A549 (cell line): Measurements from ENCODE around the gene SBNO1. TPM values are rescaled to one million over a fixed set of nuclear protein-coding genes. Genes with fewer than 3 reads are reported as not detected.
A peak's percentile ranks its signal among the peaks of the same experiment; 100 is the strongest.
"Not testable (repeated sequence)": the region's sequence is repeated elsewhere in the genome, so short reads cannot be mapped to it uniquely, and the experiment has no call there.

ENCODE experiments used
- ATAC-seq, 2 experiments: fragments of 200-7000 bp in 1 of 2; fragments of >200 bp in 1 of 2; cut with Nextera tagmentation in 1 of 2; cut with Tn5 transposase in 1 of 2; 3 replicates each; pipeline versions ENCODE4 v1.8.0 to v1.9.1; 2018 to 2020; ENCODE audit warnings: mild to moderate bottlenecking in 1 of 2, moderate library complexity in 1 of 2
- CTCF ChIA-PET: fragments of 300-600 bp; sonication (Branson Sonifier 250); formaldehyde crosslinking; extraction: SDS; loops from one replicate; lab custom pipeline; 2021; ENCODE audit warnings: antibody characterized with exemption, inconsistent platforms; lab: Yijun Ruan, JAX
- POLR2A ChIA-PET: fragments of 350-600 bp; formaldehyde crosslinking; extraction: SDS; loops from one replicate; lab custom pipeline; 2021; ENCODE audit warnings: antibody characterized with exemption, inconsistent platforms; lab: Yijun Ruan, JAX
- DNase-seq, 2 experiments: peaks; one replicate each; pipeline versions ENCODE4 v3.0.0 to v3.0.0-alpha.2; 2011 to 2016; ENCODE audit warnings: low read depth in 1 of 2, low spot score in 1 of 2
- FAIRE-seq: peaks from 2 replicates; lab custom pipeline; 2011; peaks lifted over from hg19 to GRCh38; lab: Jason Lieb, UNC
- H3K27ac ChIP-seq, 2 experiments: fragments of >200 bp; sonication (Bioruptor Twin); formaldehyde crosslinking; 3 replicates each; pipeline ENCODE4 v1.5.1; 2016 to 2017
- H3K4me1 ChIP-seq: fragments of >200 bp; sonication (Bioruptor Twin); formaldehyde crosslinking; 3 replicates; pipeline ENCODE4 v1.6.1; 2016
- H3K4me2 ChIP-seq: fragments of >200 bp; sonication (Bioruptor Twin); formaldehyde crosslinking; 3 replicates; pipeline ENCODE4 v1.6.1; 2016
- H3K4me3 ChIP-seq: fragments of >200 bp; sonication (Bioruptor Twin); formaldehyde crosslinking; 3 replicates; pipeline ENCODE4 v1.5.1; 2016
- H3K9me3 ChIP-seq: fragments of >200 bp; sonication (Bioruptor Twin); formaldehyde crosslinking; 3 replicates; pipeline ENCODE4 v1.6.1; 2016
- ATOH8 ChIP-seq: fragments of 250-450 bp; sonication (Bioruptor Pico); IDR thresholded peaks from 2 replicates; pipeline ENCODE4 v1.5.0; 2020; ENCODE audit warnings: low read depth, mild to moderate bottlenecking, moderate library complexity
- BCL3 ChIP-seq: fragments of >200 bp; sonication (Bioruptor Twin); formaldehyde crosslinking; IDR thresholded peaks from 3 replicates; pipeline ENCODE4 v1.6.1; 2016
- CBX2 ChIP-seq: fragments of 200-600 bp; sonication (generic); IDR thresholded peaks from 2 replicates; pipeline ENCODE4 v1.6.1; 2016; ENCODE audit warnings: low read depth, mild to moderate bottlenecking, borderline replicate concordance
- FOSB ChIP-seq: fragments of 250-450 bp; sonication (Bioruptor Pico); IDR thresholded peaks from 2 replicates; pipeline ENCODE4 v1.5.0; 2020; ENCODE audit warnings: mild to moderate bottlenecking, moderate library complexity
- FOXS1 ChIP-seq: fragments of 250-450 bp; sonication (Bioruptor Pico); IDR thresholded peaks from 2 replicates; pipeline ENCODE4 v1.5.0; 2020; ENCODE audit warnings: mild to moderate bottlenecking, moderate library complexity
- GATA3 ChIP-seq: IDR thresholded peaks from 2 replicates; pipeline ENCODE4 v1.6.1; 2012; ENCODE audit warnings: borderline replicate concordance
- HES2 ChIP-seq: fragments of >200 bp; sonication (Bioruptor Twin); formaldehyde crosslinking; IDR thresholded peaks from 2 replicates; pipeline ENCODE4 v1.6.1; 2016
- JUNB ChIP-seq: fragments of >200 bp; sonication (Bioruptor Twin); formaldehyde crosslinking; IDR thresholded peaks from 2 replicates; pipeline ENCODE4 v1.6.1; 2016
- KDM5A ChIP-seq: fragments of 200-600 bp; sonication (generic); IDR thresholded peaks from 2 replicates; pipeline ENCODE4 v1.6.1; 2016; ENCODE audit warnings: antibody characterized with exemption, mild to moderate bottlenecking
- MAFK ChIP-seq: fragments of 450-650 bp; IDR thresholded peaks from 2 replicates; pipeline ENCODE4 v1.6.1; 2014; ENCODE audit not compliant: partially characterized antibody
- NFE2L2 ChIP-seq: fragments of 150-350 bp; conservative IDR thresholded peaks from 2 replicates; pipeline ENCODE4 v1.6.1; 2014; ENCODE audit warnings: low read length
- PBX3 ChIP-seq: IDR thresholded peaks from 2 replicates; pipeline ENCODE4 v1.6.1; 2012
- POLR2AphosphoS2 ChIP-seq: conservative IDR thresholded peaks from 2 replicates; pipeline ENCODE4 v1.6.1; 2012; ENCODE audit warnings: low read length, improper control_type of control experiment, inconsistent platforms
- RCOR1 ChIP-seq: fragments of 150-350 bp; IDR thresholded peaks from 2 replicates; pipeline ENCODE4 v1.6.1; 2014; ENCODE audit warnings: antibody characterized with exemption, low read length, low read depth
- REST ChIP-seq: fragments of 200-600 bp; sonication (generic); IDR thresholded peaks from 2 replicates; pipeline ENCODE4 v1.6.1; 2016; ENCODE audit warnings: antibody characterized with exemption, mild to moderate bottlenecking, moderate library complexity
- RFX5 ChIP-seq: fragments of 450-650 bp; IDR thresholded peaks from 2 replicates; pipeline ENCODE4 v1.7.1; 2014; ENCODE audit warnings: antibody characterized with exemption, mild to moderate bottlenecking, moderate library complexity
- SMC3 ChIP-seq: fragments of >200 bp; sonication (Bioruptor Twin); formaldehyde crosslinking; IDR thresholded peaks from 3 replicates; pipeline ENCODE4 v1.6.1; 2018; ENCODE audit warnings: inconsistent platforms
- TP53 ChIP-seq: fragments of 250-450 bp; sonication (Bioruptor Pico); IDR thresholded peaks from 2 replicates; pipeline ENCODE4 v1.5.0; 2021; ENCODE audit warnings: mild to moderate bottlenecking, moderate library complexity
- USF2 ChIP-seq: fragments of 450-650 bp; IDR thresholded peaks from 2 replicates; pipeline ENCODE4 v1.6.1; 2014; ENCODE audit warnings: antibody characterized with exemption
- ZC3H11A ChIP-seq: fragments of 450-650 bp; IDR thresholded peaks from 2 replicates; pipeline ENCODE4 v1.6.1; 2014; ENCODE audit warnings: antibody characterized with exemption, mild to moderate bottlenecking
- ZFP36 ChIP-seq: fragments of 450-650 bp; IDR thresholded peaks from 2 replicates; pipeline ENCODE4 v1.6.1; 2014; ENCODE audit warnings: borderline replicate concordance; ENCODE audit not compliant: partially characterized antibody
- WGBS: methylation state at CpG from one replicate; pipeline ENCODE4 v1.1.6; 2017; ENCODE audit errors: missing lambda C conversion rate; 5-methylcytosine and 5-hydroxymethylcytosine counted together
- polyA plus RNA-seq, 4 experiments: library from polyadenylated mRNA; depleted of rRNA in 3 of 4; stranded (reverse); fragments of >200 nt; fragmentation: RNase III in 1 of 4; extraction: RNeasy Plus Mini Kit Qiagen cat#74134 plus additional on column Dnase treatment in 1 of 4; gene quantifications; 2 replicates in 3 of 4; 3 replicates in 1 of 4; pipeline ENCODE4 v1.2.3, GENCODE V29; 2011 to 2017

SBNO1 gene
- polyA plus RNA-seq, 2 of the 4 experiments (the other 2 are of a cell fraction): 25.9 to 35.7 TPM

- ATAC-seq (no peak; a peak in 1 of 6 replicates), FAIRE-seq (no peak), DNase-seq (no peak)
- WGBS: 95% methylated on average over 6 of the region's 6 CpGs
- Histone ChIP-seq H3K4me1 (no peaks in the 10 kb centered on the region), H3K4me2 (no peak overlapping the region), H3K9me3 (no peaks in the 10 kb centered on the region), H3K4me3 (no peak overlapping the region), H3K27ac (no peak overlapping the region)
- CTCF ChIA-PET: interaction anchor here (0.5 to 1.3 kb wide), 3 partner anchors 9 to 81 kb away, joined by 3 to 4 read pairs (median 3); no protein-coding TSS in a partner anchor
- TF ChIP-seq ATOH8 (no peak), BCL3 (no peak), FOSB (CRISPR knock-in tag) (no peak), FOXS1 (CRISPR knock-in tag) (no peak), USF2 (no peak), PBX3 (no peak), SMC3 (no peak)
- POLR2A ChIA-PET: no interaction called here
Measured at GRCh38 chr12:123319826-123320225, 44.8 kb downstream of the SBNO1 start.

GRCh38 chr12:123319273-123319672, 45.4 kb downstream of the SBNO1 start:
- H3K9me3 ChIP-seq: no peaks in the 10 kb centered on the region
- no peak for DNase-seq
- H3K27ac ChIP-seq: no peak overlapping the region
- no peaks in the 10 kb centered on the region for H3K4me1 ChIP-seq
- H3K4me2 ChIP-seq: no peak overlapping the region
- ChIA-PET CTCF (interaction anchor here (1.0 to 1.3 kb wide), 2 partner anchors 8 to 25 kb away, joined by 3 to 4 read pairs; no protein-coding TSS in a partner anchor), POLR2A (no interaction called here)
- 93% methylated on average over 3 of the region's 3 CpGs for WGBS
- no peak for TF ChIP-seq KDM5A
- TF ChIP-seq NFE2L2: no peak
- no peak for TF ChIP-seq ZFP36
- no peak for TF ChIP-seq TP53 (CRISPR knock-in tag)
- TF ChIP-seq RCOR1: no peak
- TF ChIP-seq, all 56 proteins: peak for 0
- FAIRE-seq: no peak
- H3K4me3 ChIP-seq: no peak overlapping the region
- 0 out of 6 replicates have a peak, but pooled peaks of 1 of the 2 experiments have one; percentile 26 for ATAC-seq

- ATAC-seq, POLR2A ChIA-PET: not testable (repeated sequence)
- peak; percentile 63 for TF ChIP-seq ZC3H11A
Measured at GRCh38 chr12:123313046-123313445, 51.6 kb downstream of the SBNO1 start.

GRCh38 chr12:123306200-123306599, 58.4 kb downstream of the SBNO1 start:
- DNase-seq (no peak), FAIRE-seq (no peak), ATAC-seq (no peak)
- no peaks in the 10 kb centered on the region for H3K4me1 ChIP-seq
- no peak overlapping the region for H3K4me3 ChIP-seq
- H3K4me2 ChIP-seq: no peak overlapping the region
- H3K9me3 ChIP-seq: no peaks in the 10 kb centered on the region
- ChIA-PET POLR2A (no interaction called here), CTCF (interaction anchor here (1.1 to 3.6 kb wide), 2 partner anchors 13 to 313 kb away, joined by 3 to 10 read pairs; no protein-coding TSS in a partner anchor)
- 76% methylated on average over 3 of the region's 3 CpGs for WGBS
- no peak overlapping the region for H3K27ac ChIP-seq
- TF ChIP-seq HES2 (no peak), POLR2AphosphoS2 (no peak), ZC3H11A (no peak), REST (no peak), ZFP36 (no peak), MAFK (no peak), GATA3 (no peak), JUNB (no peak), CBX2 (no peak), PBX3 (no peak), RFX5 (no peak)

More at GRCh38 chr12:123313046-123313445, 51.6 kb downstream of the SBNO1 start:
- not testable (repeated sequence) for DNase-seq, H3K27ac ChIP-seq, FAIRE-seq, H3K9me3 ChIP-seq, H3K4me1 ChIP-seq, H3K4me2 ChIP-seq, H3K4me3 ChIP-seq
- 94% methylated on average over 4 of the region's 4 CpGs for WGBS
- CTCF ChIA-PET: interaction anchor here (0.9 kb wide), 1 partner anchor 75 kb away, joined by 3 read pairs; no protein-coding TSS in a partner anchor
